ENCODE results near the gene CSK.

GRCh38 chr15:74776821-74777768 lies 4.8 kb upstream of the CSK start:
- TF ChIP-seq, protein P1, sequence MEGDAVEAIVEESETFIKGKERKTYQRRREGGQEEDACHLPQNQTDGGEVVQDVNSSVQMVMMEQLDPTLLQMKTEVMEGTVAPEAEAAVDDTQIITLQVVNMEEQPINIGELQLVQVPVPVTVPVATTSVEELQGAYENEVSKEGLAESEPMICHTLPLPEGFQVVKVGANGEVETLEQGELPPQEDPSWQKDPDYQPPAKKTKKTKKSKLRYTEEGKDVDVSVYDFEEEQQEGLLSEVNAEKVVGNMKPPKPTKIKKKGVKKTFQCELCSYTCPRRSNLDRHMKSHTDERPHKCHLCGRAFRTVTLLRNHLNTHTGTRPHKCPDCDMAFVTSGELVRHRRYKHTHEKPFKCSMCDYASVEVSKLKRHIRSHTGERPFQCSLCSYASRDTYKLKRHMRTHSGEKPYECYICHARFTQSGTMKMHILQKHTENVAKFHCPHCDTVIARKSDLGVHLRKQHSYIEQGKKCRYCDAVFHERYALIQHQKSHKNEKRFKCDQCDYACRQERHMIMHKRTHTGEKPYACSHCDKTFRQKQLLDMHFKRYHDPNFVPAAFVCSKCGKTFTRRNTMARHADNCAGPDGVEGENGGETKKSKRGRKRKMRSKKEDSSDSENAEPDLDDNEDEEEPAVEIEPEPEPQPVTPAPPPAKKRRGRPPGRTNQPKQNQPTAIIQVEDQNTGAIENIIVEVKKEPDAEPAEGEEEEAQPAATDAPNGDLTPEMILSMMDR (IDR thresholded peaks at IDR 0.05): no peak
- TF ChIP-seq POLR2A (IDR thresholded peaks at IDR 0.05): no peak
